ENCODE data around the gene PTP4A1. TPM values are rescaled to one million over a fixed set of nuclear protein-coding genes. Genes with fewer than 3 reads are reported as not detected.

The PTP4A1 gene
- total and polyA plus RNA-seq, 2 of the 13 experiments (the other 11 are each of a cell fraction or from before 2014, with no cell fraction given): 141 to 376 TPM

DNA sequence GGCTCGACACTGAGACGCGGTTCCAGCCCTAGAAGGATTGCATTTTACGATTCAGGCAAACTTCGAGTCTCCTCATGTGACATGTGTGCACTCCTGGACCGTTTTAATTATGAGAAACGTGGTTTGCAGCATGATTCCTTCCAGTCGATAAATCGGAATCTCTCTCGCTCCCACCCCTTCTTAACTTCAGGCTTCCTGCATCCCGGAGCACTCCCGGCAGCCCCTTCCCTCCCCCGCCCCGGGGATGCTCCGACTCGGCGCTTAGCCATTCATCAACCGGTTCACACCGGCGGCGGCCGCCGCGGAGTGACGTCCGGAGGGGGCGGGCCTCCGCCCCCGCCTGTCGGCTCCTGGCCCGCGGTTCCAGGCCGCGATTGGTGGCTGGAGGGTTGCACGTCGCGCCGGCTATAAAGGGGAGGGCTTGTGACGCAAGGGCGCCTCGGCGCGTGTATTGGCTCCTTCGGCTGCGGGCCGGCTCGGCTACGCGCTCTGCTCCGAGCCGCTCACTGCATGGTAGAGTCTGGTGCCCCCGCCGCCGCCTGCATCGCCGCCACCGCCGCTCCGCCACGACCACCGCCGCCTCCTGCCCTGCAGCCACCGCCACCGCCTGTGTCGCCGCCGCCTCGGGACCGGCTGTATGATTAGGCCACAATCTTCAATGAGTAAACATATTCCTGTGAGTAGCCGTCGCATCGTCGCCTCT lies at the start of gene PTP4A1, which contains the start of gene LOC128125822 (continued):
- TF ChIP-seq NRL (CRISPR knock-in tag; IDR thresholded peaks at IDR 0.05; ENCODE audit: borderline replicate concordance): no peak
- TF ChIP-seq SYNCRIP (IDR thresholded peaks at IDR 0.05; ENCODE audit: insufficient read depth, low read depth, low read length): no peak
- TF ChIP-seq MATR3 (CRISPR knock-in tag; IDR thresholded peaks at IDR 0.05): no peak
- TF ChIP-seq, protein P1, sequence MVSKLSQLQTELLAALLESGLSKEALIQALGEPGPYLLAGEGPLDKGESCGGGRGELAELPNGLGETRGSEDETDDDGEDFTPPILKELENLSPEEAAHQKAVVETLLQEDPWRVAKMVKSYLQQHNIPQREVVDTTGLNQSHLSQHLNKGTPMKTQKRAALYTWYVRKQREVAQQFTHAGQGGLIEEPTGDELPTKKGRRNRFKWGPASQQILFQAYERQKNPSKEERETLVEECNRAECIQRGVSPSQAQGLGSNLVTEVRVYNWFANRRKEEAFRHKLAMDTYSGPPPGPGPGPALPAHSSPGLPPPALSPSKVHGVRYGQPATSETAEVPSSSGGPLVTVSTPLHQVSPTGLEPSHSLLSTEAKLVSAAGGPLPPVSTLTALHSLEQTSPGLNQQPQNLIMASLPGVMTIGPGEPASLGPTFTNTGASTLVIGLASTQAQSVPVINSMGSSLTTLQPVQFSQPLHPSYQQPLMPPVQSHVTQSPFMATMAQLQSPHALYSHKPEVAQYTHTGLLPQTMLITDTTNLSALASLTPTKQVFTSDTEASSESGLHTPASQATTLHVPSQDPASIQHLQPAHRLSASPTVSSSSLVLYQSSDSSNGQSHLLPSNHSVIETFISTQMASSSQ (IDR thresholded peaks at IDR 0.05; ENCODE audit: low read depth): no peak
- TF ChIP-seq, protein P1 (CRISPR knock-in tag; IDR thresholded peaks at IDR 0.05; ENCODE audit: borderline replicate concordance): peak; percentile 85
- TF ChIP-seq, protein P2, sequence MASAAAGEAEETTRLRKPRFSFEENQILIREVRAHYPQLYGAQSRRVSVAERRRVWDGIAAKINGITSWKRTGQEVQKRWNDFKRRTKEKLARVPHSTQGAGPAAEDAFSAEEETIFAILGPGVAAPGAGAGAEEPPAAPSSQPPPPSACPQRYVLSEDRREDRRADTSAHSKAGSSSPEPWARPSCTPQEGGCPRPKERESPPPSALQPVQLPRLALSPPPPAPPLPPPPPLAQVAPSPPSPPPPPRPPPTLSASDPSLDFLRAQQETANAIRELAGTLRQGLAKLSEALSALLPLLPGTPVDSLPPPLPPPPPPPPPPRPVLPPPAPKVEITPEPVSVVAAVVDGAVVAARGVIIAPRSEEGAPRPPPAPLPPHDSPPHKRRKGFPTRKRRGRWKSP (CRISPR knock-in tag; IDR thresholded peaks at IDR 0.05): 0 out of 2 replicates have a peak, but pooled peaks have one; percentile 2
- TF ChIP-seq NR2F2 (IDR thresholded peaks at IDR 0.05; ENCODE audit: borderline replicate concordance, low read depth): no peak; the same call in 1 of the 2 replicates
- TF ChIP-seq, protein P3, sequence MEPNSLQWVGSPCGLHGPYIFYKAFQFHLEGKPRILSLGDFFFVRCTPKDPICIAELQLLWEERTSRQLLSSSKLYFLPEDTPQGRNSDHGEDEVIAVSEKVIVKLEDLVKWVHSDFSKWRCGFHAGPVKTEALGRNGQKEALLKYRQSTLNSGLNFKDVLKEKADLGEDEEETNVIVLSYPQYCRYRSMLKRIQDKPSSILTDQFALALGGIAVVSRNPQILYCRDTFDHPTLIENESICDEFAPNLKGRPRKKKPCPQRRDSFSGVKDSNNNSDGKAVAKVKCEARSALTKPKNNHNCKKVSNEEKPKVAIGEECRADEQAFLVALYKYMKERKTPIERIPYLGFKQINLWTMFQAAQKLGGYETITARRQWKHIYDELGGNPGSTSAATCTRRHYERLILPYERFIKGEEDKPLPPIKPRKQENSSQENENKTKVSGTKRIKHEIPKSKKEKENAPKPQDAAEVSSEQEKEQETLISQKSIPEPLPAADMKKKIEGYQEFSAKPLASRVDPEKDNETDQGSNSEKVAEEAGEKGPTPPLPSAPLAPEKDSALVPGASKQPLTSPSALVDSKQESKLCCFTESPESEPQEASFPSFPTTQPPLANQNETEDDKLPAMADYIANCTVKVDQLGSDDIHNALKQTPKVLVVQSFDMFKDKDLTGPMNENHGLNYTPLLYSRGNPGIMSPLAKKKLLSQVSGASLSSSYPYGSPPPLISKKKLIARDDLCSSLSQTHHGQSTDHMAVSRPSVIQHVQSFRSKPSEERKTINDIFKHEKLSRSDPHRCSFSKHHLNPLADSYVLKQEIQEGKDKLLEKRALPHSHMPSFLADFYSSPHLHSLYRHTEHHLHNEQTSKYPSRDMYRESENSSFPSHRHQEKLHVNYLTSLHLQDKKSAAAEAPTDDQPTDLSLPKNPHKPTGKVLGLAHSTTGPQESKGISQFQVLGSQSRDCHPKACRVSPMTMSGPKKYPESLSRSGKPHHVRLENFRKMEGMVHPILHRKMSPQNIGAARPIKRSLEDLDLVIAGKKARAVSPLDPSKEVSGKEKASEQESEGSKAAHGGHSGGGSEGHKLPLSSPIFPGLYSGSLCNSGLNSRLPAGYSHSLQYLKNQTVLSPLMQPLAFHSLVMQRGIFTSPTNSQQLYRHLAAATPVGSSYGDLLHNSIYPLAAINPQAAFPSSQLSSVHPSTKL (CRISPR knock-in tag; IDR thresholded peaks at IDR 0.05): peak; percentile 48
- TF ChIP-seq MAZ (IDR thresholded peaks at IDR 0.05; ENCODE audit: borderline replicate concordance, low read depth, low read length): peak; percentile 89
- TF ChIP-seq MAZ (CRISPR knock-in tag; IDR thresholded peaks at IDR 0.05; ENCODE audit: low read depth): peak; percentile 85
- TF ChIP-seq, protein P4, sequence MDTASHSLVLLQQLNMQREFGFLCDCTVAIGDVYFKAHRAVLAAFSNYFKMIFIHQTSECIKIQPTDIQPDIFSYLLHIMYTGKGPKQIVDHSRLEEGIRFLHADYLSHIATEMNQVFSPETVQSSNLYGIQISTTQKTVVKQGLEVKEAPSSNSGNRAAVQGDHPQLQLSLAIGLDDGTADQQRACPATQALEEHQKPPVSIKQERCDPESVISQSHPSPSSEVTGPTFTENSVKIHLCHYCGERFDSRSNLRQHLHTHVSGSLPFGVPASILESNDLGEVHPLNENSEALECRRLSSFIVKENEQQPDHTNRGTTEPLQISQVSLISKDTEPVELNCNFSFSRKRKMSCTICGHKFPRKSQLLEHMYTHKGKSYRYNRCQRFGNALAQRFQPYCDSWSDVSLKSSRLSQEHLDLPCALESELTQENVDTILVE (CRISPR knock-in tag; IDR thresholded peaks at IDR 0.05): no peak
- peak; percentile 49; the same call in 1 of the 2 replicates for TF ChIP-seq ZSCAN21 (CRISPR knock-in tag; IDR thresholded peaks at IDR 0.05; ENCODE audit: borderline replicate concordance)
- peak; percentile 85; the same call in 1 of the 2 replicates for TF ChIP-seq ZNF749 (CRISPR knock-in tag; IDR thresholded peaks at IDR 0.05; ENCODE audit: borderline replicate concordance)
- peak; percentile 45 for TF ChIP-seq EEA1 (CRISPR knock-in tag; IDR thresholded peaks at IDR 0.05; ENCODE audit: borderline replicate concordance)
- TF ChIP-seq ZNF780A (CRISPR knock-in tag; IDR thresholded peaks at IDR 0.05): peak; percentile 91
- TF ChIP-seq CHD4 (IDR thresholded peaks at IDR 0.05; ENCODE audit: borderline replicate concordance, low read length): no peak
- peak; percentile 86 for TF ChIP-seq MXI1 (IDR thresholded peaks at IDR 0.05; ENCODE audit: borderline replicate concordance, low read depth, low read length)
